K562 (cell line): ENCODE results near the gene HFE. TPM values are rescaled to one million over a fixed set of nuclear protein-coding genes. Genes with fewer than 3 reads are reported as not detected.
A peak's percentile ranks its signal among the peaks of the same experiment; 100 is the strongest.

Source experiments
- CEBPG ChIP-seq, 3 experiments: fragments of 200-800 bp in 1 of 3; sonication (Bioruptor generic) in 1 of 3; sonication (generic) in 1 of 3; formaldehyde crosslinking in 1 of 3; IDR thresholded peaks in 2 of 3; conservative IDR thresholded peaks in 1 of 3; 2 replicates each; pipeline versions ENCODE4 v1.6.1 to v1.8.0; 2016 to 2022; ENCODE audit warnings: missing compliant biosample characterization in 2 of 3, missing genetic modification characterization in 2 of 3, mild to moderate bottlenecking in 1 of 3, missing genetic modification reagents in 1 of 3
- CHCHD3 ChIP-seq: fragments of 250-450 bp; sonication (Bioruptor Pico); IDR thresholded peaks from 2 replicates; pipeline ENCODE4 v2.1.2; 2022; ENCODE audit warnings: mild to moderate bottlenecking
- CREB1 ChIP-seq, 2 experiments: sonication (generic) in 1 of 2; formaldehyde crosslinking in 1 of 2; IDR thresholded peaks; 2 replicates each; pipeline versions ENCODE4 v1.6.1 to v1.8.0; 2012 to 2022; ENCODE audit warnings: inconsistent platforms in 1 of 2, mild to moderate bottlenecking in 1 of 2, missing genetic modification reagents in 1 of 2, moderate library complexity in 1 of 2
- CSDE1 ChIP-seq, 2 experiments: fragments of 450-650 bp; IDR thresholded peaks; 2 replicates each; pipeline ENCODE4 v1.6.1; 2016; ENCODE audit warnings: mild to moderate bottlenecking in 1 of 2
- E2F6 ChIP-seq, 2 experiments: IDR thresholded peaks; 2 replicates each; pipeline ENCODE4 v1.6.1; 2011; ENCODE audit warnings: borderline replicate concordance in 1 of 2, control low read depth in 1 of 2, low read depth in 1 of 2, low read length in 1 of 2, mild to moderate bottlenecking in 1 of 2, mixed read lengths in 1 of 2, moderate library complexity in 1 of 2; ENCODE audit not compliant: insufficient read depth in 1 of 2, insufficient read length in 1 of 2, poor library complexity in 1 of 2, severe bottlenecking in 1 of 2; ENCODE audit errors: extremely low read depth in 1 of 2
- HDAC1 ChIP-seq, 2 experiments: fragments of 450-650 bp; IDR thresholded peaks; 2 replicates each; pipeline ENCODE4 v1.6.1; 2016 to 2017; ENCODE audit warnings: inconsistent platforms in 1 of 2, mild to moderate bottlenecking in 1 of 2, moderate library complexity in 1 of 2
- HINFP ChIP-seq: fragments of 450-650 bp; conservative IDR thresholded peaks from 2 replicates; pipeline ENCODE4 v1.6.1; 2016; ENCODE audit warnings: missing genetic modification characterization, low read depth, mild to moderate bottlenecking, control low read depth, missing compliant biosample characterization
- MBD2 ChIP-seq: sonication (generic); IDR thresholded peaks from 2 replicates; pipeline ENCODE4 v1.6.1; 2016; ENCODE audit warnings: low read depth, borderline replicate concordance
- NFATC3 ChIP-seq: fragments of 450-650 bp; IDR thresholded peaks from 2 replicates; pipeline ENCODE4 v1.6.1; 2017; ENCODE audit warnings: mild to moderate bottlenecking
- POLR2AphosphoS2 ChIP-seq: IDR thresholded peaks from 2 replicates; pipeline ENCODE4 v1.6.1; 2012; ENCODE audit warnings: low read length, improper control_type of control experiment
- POLR2AphosphoS5 ChIP-seq: IDR thresholded peaks from 2 replicates; pipeline ENCODE4 v1.6.1; 2011; ENCODE audit warnings: mild to moderate bottlenecking, low read depth, low read length, moderate library complexity; ENCODE audit not compliant: control insufficient read depth, insufficient read depth
- PURB ChIP-seq: sonication (generic); formaldehyde crosslinking; IDR thresholded peaks from 2 replicates; pipeline ENCODE4 v1.9.0; 2021; ENCODE audit warnings: low read depth, mild to moderate bottlenecking, missing genetic modification reagents
- SFPQ ChIP-seq: fragments of 200-400 bp; formaldehyde crosslinking; IDR thresholded peaks from 2 replicates; pipeline ENCODE4 v1.6.1; 2017; ENCODE audit warnings: mild to moderate bottlenecking, low read depth, low read length, moderate library complexity
- SIN3A ChIP-seq, 2 experiments: fragments of 150-350 bp in 1 of 2; IDR thresholded peaks; 2 replicates each; pipeline ENCODE4 v1.6.1; 2011 to 2016; ENCODE audit warnings: borderline replicate concordance in 2 of 2, low read depth in 2 of 2, low read length in 2 of 2, mild to moderate bottlenecking in 2 of 2, moderate library complexity in 2 of 2; ENCODE audit not compliant: control insufficient read depth in 1 of 2
- SIRT6 ChIP-seq: IDR thresholded peaks from one replicate; pipeline ENCODE4 v1.6.1; 2012; ENCODE audit warnings: low read depth, mild to moderate bottlenecking, control low read depth, inconsistent platforms, low read length, moderate library complexity
- TEAD4 ChIP-seq, 2 experiments: sonication (generic) in 1 of 2; formaldehyde crosslinking in 1 of 2; IDR thresholded peaks; 2 replicates each; pipeline versions ENCODE4 v1.6.1 to v1.8.0; 2012 to 2022; ENCODE audit warnings: borderline replicate concordance in 1 of 2, inconsistent platforms in 1 of 2, low read length in 1 of 2, mild to moderate bottlenecking in 1 of 2, missing genetic modification reagents in 1 of 2
- TRIM28 ChIP-seq: fragments of 450-650 bp; IDR thresholded peaks from 2 replicates; pipeline ENCODE4 v1.6.1; 2017
- ZNF143 ChIP-seq: sonication (generic); formaldehyde crosslinking; IDR thresholded peaks from 2 replicates; pipeline ENCODE4 v1.9.0; 2022; ENCODE audit warnings: mild to moderate bottlenecking, missing genetic modification reagents
- ZNF324 ChIP-seq: fragments of 250-450 bp; sonication (Bioruptor Pico); IDR thresholded peaks from 2 replicates; pipeline ENCODE4 v1.4.0; 2020; ENCODE audit warnings: mild to moderate bottlenecking
- ZSCAN29 ChIP-seq: fragments of 450-650 bp; IDR thresholded peaks from 2 replicates; pipeline ENCODE4 v1.6.1; 2017
- polyA plus RNA-seq, 8 experiments: library from polyadenylated mRNA; depleted of rRNA in 4 of 8; stranded (reverse) in 5 of 8; unstranded in 3 of 8; fragments of >200 nt; fragmentation: Nextera tagmentation in 2 of 8; fragmentation: Illumina TruSeq in 1 of 8; extraction: Ambion mirVana in 2 of 8; extraction: Trizol in 1 of 8; gene quantifications; 2 replicates each; pipeline versions ENCODE4 v1.2.1 to v1.2.3, GENCODE V29; 2011 to 2014; ENCODE audit warnings: inconsistent platforms in 1 of 8, missing spikeins in 1 of 8
- total RNA-seq, 7 experiments: library from RNA; depleted of rRNA in 6 of 7; stranded (reverse); fragments of >200 nt in 6 of 7; fragmentation: Illumina TruSeq in 2 of 7; extraction: Trizol in 2 of 7; gene quantifications; 2 replicates each; pipeline versions ENCODE4 v1.2.1 to v1.2.3, GENCODE V29; 2011 to 2021; ENCODE audit warnings: low replicate concordance in 1 of 7

The HFE gene
- total and polyA plus RNA-seq, 9 of the 15 experiments (the other 6 are each of a cell fraction or from before 2014, with no cell fraction given): 0.14 to 1.2 (median 0.76) TPM

- TF ChIP-seq ZNF143 (CRISPR knock-in tag) (no peak), PURB (CRISPR knock-in tag) (no peak), SIN3A (IDR thresholded peaks at IDR 0.05; ENCODE audit: borderline replicate concordance in 2 of 2, control insufficient read depth in 1 of 2, low read depth in 2 of 2, low read length in 2 of 2) (no peak; a peak in 1 of 4 replicates), CEBPG (CRISPR knock-in tag; IDR thresholded peaks at IDR 0.05) (no peak), CEBPG (tag; conservative IDR thresholded peaks at IDR 0.05 in 1 of 2, IDR thresholded peaks at IDR 0.05 in 1 of 2) (no peak), NFATC3 (no peak), ZNF324 (CRISPR knock-in tag) (no peak), CSDE1 (IDR thresholded peaks at IDR 0.05) (no peak), CHCHD3 (CRISPR knock-in tag) (peak; percentile 28; the same call in 1 of the 2 replicates), POLR2AphosphoS2 (0 out of 2 replicates have a peak, but pooled peaks have one; percentile 21), TEAD4 (IDR thresholded peaks at IDR 0.05; ENCODE audit: low read length) (0 out of 2 replicates have a peak, but pooled peaks have one; percentile 2), TEAD4 (CRISPR knock-in tag; IDR thresholded peaks at IDR 0.05; ENCODE audit: borderline replicate concordance) (no peak), SFPQ (no peak), CREB1 (IDR thresholded peaks at IDR 0.05) (0 out of 2 replicates have a peak, but pooled peaks have one; percentile 1), CREB1 (CRISPR knock-in tag; IDR thresholded peaks at IDR 0.05) (no peak), HDAC1 (IDR thresholded peaks at IDR 0.05) (no peak), HINFP (tag) (no peak), TRIM28 (no peak), ZSCAN29 (no peak), POLR2AphosphoS5 (peak; percentile 77; the same call in 1 of the 2 replicates), E2F6 (IDR thresholded peaks at IDR 0.05; ENCODE audit: borderline replicate concordance in 1 of 2, extremely low read depth in 1 of 2, insufficient read depth in 1 of 2, insufficient read length in 1 of 2, low read depth in 1 of 2, low read length in 1 of 2, poor library complexity in 1 of 2, severe bottlenecking in 1 of 2) (no peak), SIRT6 (no peak), MBD2 (no peak)
These were observed 39.4 kb downstream of the HFE start (continued) for GRCh38 chr6:26126394-26127235.
